GM11168 (cell line): Measurements from ENCODE around the gene GPR12.

ENCODE experiments used
- in situ Hi-C: fragments of 300-500 bp; cut with MboI; formaldehyde crosslinking; loops from one replicate; pipeline ENCODE4 v1.12.0; 2022; ENCODE audit warnings: low sequenced_read_pairs; ENCODE audit not compliant: unreplicated experiment

Gene GPR12

DNA sequence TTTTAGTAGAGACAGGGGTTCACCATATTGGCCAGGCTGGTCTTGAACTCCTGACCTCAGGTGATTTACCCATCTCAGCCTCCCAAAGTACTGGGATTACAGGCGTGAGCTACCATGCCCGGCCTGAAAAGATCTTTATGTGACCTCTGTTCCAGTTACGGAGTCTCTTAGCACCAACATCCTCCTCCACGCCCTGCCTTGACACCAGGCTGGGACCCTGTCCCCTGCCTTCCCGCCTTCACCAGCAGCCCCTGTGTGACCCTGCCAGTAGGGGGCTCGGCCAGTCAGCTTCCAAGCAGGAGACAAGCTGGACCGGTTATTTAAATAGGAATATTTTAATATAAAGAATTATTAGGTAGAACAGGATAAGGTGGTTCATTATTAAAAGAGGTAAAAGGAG, 54.2 kb downstream of the GPR12 start:
- in situ Hi-C loops: no loop called here

DNA sequence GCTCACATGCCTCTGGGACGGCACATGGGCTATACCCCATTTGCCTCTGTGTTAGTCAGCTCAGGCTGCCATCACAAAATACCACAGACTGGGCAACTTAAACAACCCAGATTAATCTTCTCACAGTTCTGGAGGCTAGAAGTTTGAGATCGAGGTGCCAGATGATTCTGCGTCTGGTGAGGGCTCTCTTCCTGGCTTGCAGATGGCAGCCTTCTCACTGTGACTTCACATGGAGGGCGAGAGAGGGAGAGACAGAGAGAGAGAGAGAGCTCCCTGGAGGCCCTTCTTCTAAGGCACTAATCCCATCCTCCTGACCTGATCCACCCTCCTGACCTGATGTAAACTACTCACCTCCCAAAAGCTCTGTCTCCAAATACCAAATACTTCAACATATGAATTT, 55.0 kb downstream of the GPR12 start:
- in situ Hi-C loops: no loop called here
